ENCODE measurements around the gene LUC7L.
"Not testable (repeated sequence)": the region's sequence is repeated elsewhere in the genome, so short reads cannot be mapped to it uniquely, and the experiment has no call there.

The LUC7L gene

GRCh38 chr16:178668-179015 lies 50.6 kb downstream of the LUC7L start:
- no peak for DNase-seq

- DNase-seq, result no peak
Observed at GRCh38 chr16:177981-178667, 51.1 kb downstream of the LUC7L start.

GRCh38 chr16:177394-177822 lies 51.8 kb downstream of the LUC7L start:
- no peak for DNase-seq

- DNase-seq, result peak; percentile 43
Observed at GRCh38 chr16:176477-177382, 52.5 kb downstream of the LUC7L start, which contains the start of gene HBA1. TSS of gene HBA1 (plus strand) at chr16:176680. CDS start at chr16:176717, 37 bp downstream.

GRCh38 chr16:176006-176405 lies 53.2 kb downstream of the LUC7L start:
- DNase-seq, result not testable (repeated sequence)

- DNase-seq, result no peak
Observed at GRCh38 chr16:175011-175949, 54.0 kb downstream of the LUC7L start.

GRCh38 chr16:173928-174769 lies 55.1 kb downstream of the LUC7L start:
- not testable (repeated sequence) for DNase-seq

- DNase-seq, result not testable (repeated sequence)
Observed at GRCh38 chr16:173211-173854, 55.9 kb downstream of the LUC7L start.

GRCh38 chr16:172374-172941 lies 56.8 kb downstream of the LUC7L start, which contains the start of gene HBA2:
TSS of gene HBA2 (plus strand) at chr16:172876. CDS start at chr16:172913, 37 bp downstream.
- not testable (repeated sequence) for DNase-seq

- no peak for DNase-seq
Observed at GRCh38 chr16:170788-171187, 58.5 kb downstream of the LUC7L start.

GRCh38 chr16:170088-170507 lies 59.2 kb downstream of the LUC7L start:
- DNase-seq, result not testable (repeated sequence)

GRCh38 chr16:169014-169413 lies 60.2 kb downstream of the LUC7L start:
- no peak for DNase-seq

- DNase-seq, result no peak
Observed at GRCh38 chr16:168424-168823, 60.8 kb downstream of the LUC7L start.

GRCh38 chr16:167122-167690 lies 62.0 kb downstream of the LUC7L start:
- DNase-seq, result no peak

- DNase-seq, result no peak
Observed at GRCh38 chr16:166375-167121, 62.7 kb downstream of the LUC7L start.

- DNase-seq, result no peak
Observed at GRCh38 chr16:165539-166374, 63.5 kb downstream of the LUC7L start, which contains the start of gene HBM. TSS of gene HBM (plus strand) at chr16:165978. CDS start at chr16:165998, 20 bp downstream.

GRCh38 chr16:164827-165538 lies 64.3 kb downstream of the LUC7L start:
- no peak for DNase-seq

Measured in stimulated activated CD8-positive, alpha-beta memory T cell treated with anti-CD3 and anti-CD28 coated beads, Interleukin-4, amount 100 ng/mL, for 48 hours (primary cell).